Naive thymus-derived CD4-positive, alpha-beta T cell (primary cell): ENCODE measurements around the gene TAF13. TPM values are rescaled to one million over a fixed set of nuclear protein-coding genes. Genes with fewer than 3 reads are reported as not detected.

Experiments used
- ATAC-seq: fragments of 150-1000 bp; cut with Tn5 transposase; 2 replicates; pipeline ENCODE4 v1.10.0; 2021; ENCODE audit warnings: mild to moderate bottlenecking, moderate library complexity
- CTCF ChIA-PET: fragments of 350-600 bp; sonication (Branson Sonifier 250); formaldehyde crosslinking; loops from one replicate; lab custom pipeline; 2021; ENCODE audit warnings: antibody characterized with exemption; lab: Charles Lee
- POLR2A ChIA-PET: fragments of 350-600 bp; sonication (Branson Sonifier 250); formaldehyde crosslinking; loops from one replicate; lab custom pipeline; 2021; ENCODE audit warnings: antibody characterized with exemption, inconsistent platforms; lab: Charles Lee
- DNase-seq, 9 donors: peaks; one replicate each; pipeline versions ENCODE4 v3.0.0 to v3.0.0-alpha.2; 2020 to 2022; ENCODE audit warnings: mixed read lengths in 1 of 9
- H3K27ac ChIP-seq: one replicate; pipeline ENCODE4 v1.7.0; 2013; ENCODE audit warnings: mild to moderate bottlenecking, low read depth, low read length, moderate library complexity
- H3K27me3 ChIP-seq, 2 donors: one replicate each; pipeline ENCODE4 v1.7.0; 2013; ENCODE audit warnings: low read length in 2 of 2, mild to moderate bottlenecking in 2 of 2, moderate library complexity in 2 of 2; ENCODE audit not compliant: control insufficient read depth in 2 of 2, insufficient read depth in 2 of 2
- H3K36me3 ChIP-seq, 3 experiments: 1 replicate in 2 of 3; 2 replicates in 1 of 3; pipeline ENCODE4 v1.7.0; 2013; ENCODE audit warnings: low read length in 3 of 3, mild to moderate bottlenecking in 3 of 3, moderate library complexity in 1 of 3; ENCODE audit not compliant: insufficient read depth in 3 of 3, control insufficient read depth in 2 of 3
- H3K4me1 ChIP-seq, 2 donors: one replicate each; pipeline ENCODE4 v1.7.0; 2013; ENCODE audit warnings: low read length in 2 of 2, mild to moderate bottlenecking in 2 of 2, moderate library complexity in 1 of 2; ENCODE audit not compliant: control insufficient read depth in 2 of 2, insufficient read depth in 2 of 2
- H3K4me3 ChIP-seq: 2 replicates; pipeline ENCODE4 v1.7.0; 2013; ENCODE audit warnings: mild to moderate bottlenecking, low read length
- H3K9me3 ChIP-seq, 3 experiments: 1 replicate in 2 of 3; 2 replicates in 1 of 3; pipeline ENCODE4 v1.7.0; 2013; ENCODE audit warnings: low read length in 3 of 3; ENCODE audit not compliant: control insufficient read depth in 2 of 3
- H3K27ac Mint-ChIP-seq, 9 donors: one replicate each; pipeline ENCODE4 v1.8.0; 2020 to 2022; ENCODE audit warnings: mixed read lengths in 9 of 9, mild to moderate bottlenecking in 8 of 9, moderate library complexity in 5 of 9, inconsistent platforms in 2 of 9
- H3K27me3 Mint-ChIP-seq, 5 donors: one replicate each; pipeline ENCODE4 v1.8.0; 2021 to 2022; ENCODE audit warnings: mixed read lengths in 5 of 5, mild to moderate bottlenecking in 1 of 5
- H3K36me3 Mint-ChIP-seq, 5 donors: one replicate each; pipeline ENCODE4 v1.8.0; 2020 to 2022; ENCODE audit warnings: mixed read lengths in 5 of 5, mild to moderate bottlenecking in 3 of 5, inconsistent platforms in 1 of 5
- H3K4me1 Mint-ChIP-seq, 7 donors: one replicate each; pipeline ENCODE4 v1.8.0; 2020 to 2022; ENCODE audit warnings: mixed read lengths in 7 of 7, mild to moderate bottlenecking in 3 of 7, inconsistent platforms in 1 of 7
- H3K4me3 Mint-ChIP-seq, 10 donors: one replicate each; pipeline ENCODE4 v1.8.0; 2020 to 2022; ENCODE audit warnings: mild to moderate bottlenecking in 10 of 10, mixed read lengths in 10 of 10, moderate library complexity in 6 of 10, inconsistent platforms in 2 of 10
- H3K9me3 Mint-ChIP-seq, 11 donors: one replicate each; pipeline ENCODE4 v1.8.0; 2020 to 2022; ENCODE audit warnings: mixed read lengths in 11 of 11, mild to moderate bottlenecking in 4 of 11, inconsistent platforms in 1 of 11, moderate library complexity in 1 of 11
- intact Hi-C, 2 donors: fragments of 100-400 bp; cut with micrococcal nuclease; formaldehyde crosslinking; loops; one replicate each; pipeline ENCODE4 v1.15.1; 2023
- polyA plus RNA-seq, 2 donors: library from polyadenylated mRNA; unstranded; fragments of 300-500 nt; fragmentation: Illumina TruSeq; gene quantifications; one replicate each; pipeline ENCODE4 v1.2.3, GENCODE V29; 2021
- total RNA-seq, 6 experiments: library from RNA in 5 of 6; stranded (reverse) in 5 of 6; gene quantifications; 1 replicate in 5 of 6; 2 replicates in 1 of 6; pipeline ENCODE4 v1.2.3 and lab custom pipeline; 2021 to 2026

Gene TAF13
- total and polyA plus RNA-seq, 7 experiments from 2014 or later, result 0.77 to 23.6 (median 11.0) TPM

DNA sequence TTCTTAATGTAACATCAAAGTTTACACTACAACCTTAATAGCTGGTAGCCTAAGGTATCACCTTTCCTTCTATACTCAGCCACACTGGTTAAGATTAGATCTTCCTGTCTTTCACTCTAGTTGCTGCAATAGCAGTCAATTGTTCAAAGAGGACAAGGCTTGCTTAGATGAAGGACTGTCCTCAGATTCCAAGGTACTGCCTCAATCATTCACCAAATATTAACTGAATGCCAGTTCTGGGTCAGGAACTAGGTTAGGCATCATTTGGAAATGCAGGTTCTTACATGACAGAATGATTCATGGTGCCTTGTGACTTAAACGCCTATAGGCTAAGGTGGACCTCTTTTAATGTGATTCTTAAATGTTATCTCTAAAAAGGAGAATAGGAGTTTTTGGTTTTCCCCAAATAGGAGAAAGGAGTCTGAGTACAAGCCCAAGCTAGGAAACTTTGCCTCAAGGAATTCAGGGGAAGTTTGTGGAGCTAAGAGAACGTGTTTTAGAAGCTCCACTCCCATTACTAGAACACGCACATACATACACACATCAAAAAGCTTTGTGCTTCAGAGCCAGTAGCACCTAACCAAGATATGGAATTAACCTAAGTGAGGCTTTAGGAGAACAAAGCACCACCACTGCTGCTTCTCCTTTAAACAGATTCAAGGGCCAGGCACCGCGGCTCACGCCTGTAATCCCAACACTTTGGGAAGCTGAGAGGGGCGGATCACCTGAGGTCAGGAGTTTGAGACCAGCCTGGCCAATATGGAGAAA lies 25.4 kb downstream of the TAF13 start:
- DNase-seq (no peak), ATAC-seq (no peak)
- ChIA-PET POLR2A (interaction anchor here (0.7 kb wide), 1 partner anchor 39 kb away, joined by 3 read pairs; no protein-coding TSS in a partner anchor), CTCF (no interaction called here)
- Histone ChIP-seq H3K36me3 (no peaks in the 10 kb centered on the region), H3K4me1 (no peaks in the 10 kb centered on the region), H3K4me3 (no peak overlapping the region), H3K9me3 (no peaks in the 10 kb centered on the region), H3K27ac (no peak overlapping the region), H3K27me3 (no peaks in the 10 kb centered on the region)
- Mint-ChIP-seq H3K9me3 (no peaks in the 10 kb centered on the region), H3K27me3 (peaks cover 0 to 17% (median 4%) of the 10 kb centered on the region in 5 donors), H3K4me3 (no peak overlapping the region), H3K4me1 (no peaks in the 10 kb centered on the region), H3K36me3 (no peaks in the 10 kb centered on the region), H3K27ac (no peak overlapping the region)
- intact Hi-C loops, result no loop called here

DNA sequence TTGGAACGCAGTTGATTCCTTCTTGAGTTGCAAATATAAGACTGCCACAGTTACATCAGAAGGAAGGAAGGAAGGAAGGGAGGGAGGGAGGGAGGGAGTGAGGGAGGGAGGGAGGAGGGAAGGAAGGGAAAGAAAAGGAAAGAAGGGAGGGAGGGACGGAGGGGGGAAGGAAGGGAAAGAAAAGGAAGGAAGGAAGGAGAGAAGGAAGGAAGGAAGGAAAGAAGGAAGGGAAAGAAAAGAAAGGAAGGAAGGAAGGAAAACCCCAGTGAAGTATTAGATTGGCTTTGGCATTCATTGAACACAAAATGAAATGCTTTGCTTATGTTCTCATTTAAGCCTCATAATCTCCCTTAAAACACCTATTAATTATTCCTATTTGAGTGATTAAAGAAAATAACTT lies 27.5 kb downstream of the TAF13 start:
- Histone ChIP-seq H3K4me1 (no peaks in the 10 kb centered on the region), H3K27ac (no peak overlapping the region), H3K4me3 (no peak overlapping the region), H3K27me3 (no peaks in the 10 kb centered on the region), H3K9me3 (no peaks in the 10 kb centered on the region), H3K36me3 (no peaks in the 10 kb centered on the region)
- DNase-seq (no peak), ATAC-seq (no peak)
- Mint-ChIP-seq H3K27me3 (peaks cover 0 to 21% (median 4%) of the 10 kb centered on the region in 5 donors), H3K4me3 (no peak overlapping the region), H3K4me1 (no peaks in the 10 kb centered on the region), H3K9me3 (no peaks in the 10 kb centered on the region), H3K27ac (no peak overlapping the region), H3K36me3 (no peaks in the 10 kb centered on the region)
- POLR2A ChIA-PET, result no interaction called here
- CTCF ChIA-PET, result no interaction called here
- intact Hi-C loops, result no loop called here

DNA sequence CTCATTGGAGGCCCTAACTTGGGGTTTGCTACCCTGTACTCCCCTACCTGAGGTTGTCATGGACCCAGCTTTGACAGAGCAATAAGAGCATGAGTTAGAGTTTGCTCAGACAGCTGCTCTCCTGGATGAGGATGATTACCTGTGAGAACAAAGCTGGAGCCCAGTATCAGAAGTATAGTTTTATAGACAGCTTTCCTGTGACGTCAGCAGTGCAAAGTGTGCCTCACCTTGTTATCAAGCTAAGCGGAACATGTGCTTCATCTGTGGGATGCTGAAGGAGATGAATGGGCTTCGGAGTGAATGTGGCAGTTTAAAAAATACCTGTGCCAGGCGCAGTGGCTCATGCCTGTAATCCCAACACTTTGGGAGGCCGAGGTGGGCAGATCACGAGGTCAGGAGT lies 28.5 kb downstream of the TAF13 start:
- Histone ChIP-seq H3K27ac (no peak overlapping the region), H3K36me3 (no peaks in the 10 kb centered on the region), H3K4me3 (no peak overlapping the region), H3K27me3 (no peaks in the 10 kb centered on the region), H3K9me3 (no peaks in the 10 kb centered on the region), H3K4me1 (no peaks in the 10 kb centered on the region)
- H3K9me3 Mint-ChIP-seq, result no peaks in the 10 kb centered on the region
- H3K4me3 Mint-ChIP-seq, result no peak overlapping the region
- POLR2A ChIA-PET, result no interaction called here
- no peaks in the 10 kb centered on the region for H3K36me3 Mint-ChIP-seq
- DNase-seq, result no peak
- intact Hi-C loops, result no loop called here
- peaks cover 0 to 4% (median 3%) of the 10 kb centered on the region in 7 donors for H3K4me1 Mint-ChIP-seq
- CTCF ChIA-PET, result interaction anchor here (0.7 to 0.8 kb wide), 2 partner anchors 53 to 369 kb away, joined by 3 to 4 read pairs; no protein-coding TSS in a partner anchor
- H3K27ac Mint-ChIP-seq, result peak overlapping the region in 1 of 9 donors; percentile 8
- ATAC-seq, result no peak
- peaks cover 0 to 21% (median 4%) of the 10 kb centered on the region in 5 donors for H3K27me3 Mint-ChIP-seq

DNA sequence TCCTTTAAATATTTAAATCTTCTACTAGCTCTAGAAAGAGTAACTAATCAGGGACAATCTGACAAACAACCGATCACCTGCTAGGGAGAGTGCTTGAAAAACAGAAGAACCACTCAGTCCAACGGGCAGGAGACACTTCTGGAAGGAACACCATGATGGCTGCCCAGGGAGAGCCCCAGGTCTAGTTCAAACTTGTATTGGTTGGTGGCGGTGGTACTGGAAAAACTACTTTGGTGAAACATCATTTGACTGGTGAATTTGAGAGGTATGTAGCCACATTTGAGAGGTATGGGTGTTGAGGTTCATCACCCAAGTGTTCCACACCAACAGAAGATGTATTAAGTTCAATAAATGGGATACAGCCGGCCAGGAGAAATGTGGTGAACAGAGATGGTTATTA lies 29.1 kb downstream of the TAF13 start:
- peaks cover 0 to 2% (median 0%) of the 10 kb centered on the region in 3 experiments for H3K36me3 ChIP-seq
- ChIA-PET POLR2A (no interaction called here), CTCF (interaction anchor here (0.8 kb wide), 1 partner anchor 53 kb away, joined by 4 read pairs; no protein-coding TSS in a partner anchor)
- H3K9me3 ChIP-seq, result no peaks in the 10 kb centered on the region
- no peak for ATAC-seq
- H3K9me3 Mint-ChIP-seq, result no peaks in the 10 kb centered on the region
- H3K4me3 Mint-ChIP-seq, result no peak overlapping the region
- no peaks in the 10 kb centered on the region for H3K27me3 ChIP-seq
- peaks cover 0 to 9% (median 4%) of the 10 kb centered on the region in 7 donors for H3K4me1 Mint-ChIP-seq
- H3K36me3 Mint-ChIP-seq, result no peaks in the 10 kb centered on the region
- peak overlapping the region in 1 of 9 donors; percentile 16 for H3K27ac Mint-ChIP-seq
- H3K27ac ChIP-seq, result no peak overlapping the region
- peaks cover 0 to 21% (median 4%) of the 10 kb centered on the region in 5 donors for H3K27me3 Mint-ChIP-seq
- no peak for DNase-seq
- no peak overlapping the region for H3K4me3 ChIP-seq
- H3K4me1 ChIP-seq, result no peaks in the 10 kb centered on the region
- intact Hi-C loops, result no loop called here

DNA sequence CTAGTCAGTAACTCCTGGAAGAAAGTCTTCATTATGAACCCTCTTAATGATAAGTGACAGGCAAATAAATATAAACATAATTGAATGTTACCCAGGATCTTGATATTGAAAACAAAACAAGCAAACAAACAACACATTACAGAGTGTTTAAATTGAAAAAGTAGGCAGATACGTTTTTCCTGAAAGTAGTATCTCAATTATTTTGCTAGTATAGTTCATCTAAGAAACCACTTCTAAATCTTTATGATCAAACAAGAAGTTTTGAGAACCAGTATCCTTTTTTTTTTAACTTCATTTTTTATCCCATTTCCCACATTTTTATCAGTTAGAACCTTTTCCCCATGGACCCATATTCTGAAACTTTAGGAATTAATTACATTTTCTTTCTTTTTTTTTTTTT lies 30.2 kb downstream of the TAF13 start:
- no peaks in the 10 kb centered on the region for H3K4me1 ChIP-seq
- peaks cover 0 to 7% (median 0%) of the 10 kb centered on the region in 3 experiments for H3K36me3 ChIP-seq
- Mint-ChIP-seq H3K36me3 (no peaks in the 10 kb centered on the region), H3K9me3 (no peaks in the 10 kb centered on the region), H3K27me3 (peaks cover 0 to 18% (median 4%) of the 10 kb centered on the region in 5 donors), H3K4me3 (no peak overlapping the region), H3K27ac (no peak overlapping the region), H3K4me1 (peaks cover 2 to 14% (median 9%) of the 10 kb centered on the region in 7 donors)
- ChIA-PET POLR2A (no interaction called here), CTCF (no interaction called here)
- intact Hi-C loops, result no loop called here
- H3K4me3 ChIP-seq, result no peak overlapping the region
- no peaks in the 10 kb centered on the region for H3K27me3 ChIP-seq
- ATAC-seq (no peak), DNase-seq (no peak)
- H3K27ac ChIP-seq, result no peak overlapping the region
- no peaks in the 10 kb centered on the region for H3K9me3 ChIP-seq

DNA sequence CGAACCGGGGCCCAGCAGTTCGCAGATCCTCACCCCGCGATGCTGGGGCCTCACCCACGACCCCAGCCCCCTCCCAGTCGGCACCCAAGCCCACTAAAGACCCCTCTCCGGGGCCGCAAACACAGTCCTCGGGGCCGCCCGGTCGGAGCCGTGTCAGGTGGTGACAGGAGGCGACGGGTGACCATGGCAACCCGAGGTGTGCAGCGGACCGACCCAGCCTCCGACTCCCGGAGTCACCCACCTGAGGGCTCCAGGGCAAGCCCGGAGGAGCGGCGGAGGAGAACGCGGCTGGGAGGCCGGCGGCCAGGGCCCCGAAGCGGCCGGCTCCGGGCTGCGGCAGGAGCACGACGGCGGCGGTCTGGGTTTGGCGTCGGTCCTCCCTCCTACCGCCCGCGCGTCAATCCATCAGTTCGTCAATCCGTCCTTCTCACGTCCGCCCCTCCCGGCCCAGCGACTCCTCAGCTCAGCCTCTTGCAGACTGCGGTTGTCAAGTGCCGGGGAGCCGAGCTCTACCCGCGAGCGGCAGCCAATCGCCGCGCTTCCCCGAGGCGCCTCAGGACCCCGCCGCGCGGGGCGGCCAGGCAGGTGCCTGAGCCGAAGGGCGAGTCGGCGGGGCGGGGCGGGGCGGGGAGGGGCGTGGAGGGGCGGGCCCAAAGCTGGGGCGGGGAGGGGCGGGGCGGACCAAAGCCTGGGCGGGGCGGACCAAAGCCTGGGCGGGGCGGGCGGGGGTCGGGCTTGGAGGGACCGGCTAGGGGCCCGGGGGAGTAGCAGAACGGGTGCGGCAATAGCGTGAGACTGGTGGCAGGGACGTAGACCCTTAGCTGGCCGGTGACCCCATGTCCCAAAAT lies 34.0 kb downstream of the TAF13 start, which contains the start of gene WDR47:
Gene WDR47, minus strand, starts transcription at position 482 of the 848 bp plus-strand sequence. CDS start 18,590 bp downstream, outside the sequence.
- H3K4me1 ChIP-seq, result peaks cover 0 to 7% of the 10 kb centered on the region in 2 donors
- H3K27ac ChIP-seq, result peak within 1 kb of the TSS; percentile 90
- H3K9me3 ChIP-seq, result no peaks in the 10 kb centered on the region
- POLR2A ChIA-PET, result interaction anchor here (0.6 to 2.5 kb wide), 14 partner anchors 33 to 842 kb away, joined by 3 to 27 read pairs (median 4); partner anchors contain the start of genes CLCC1, ELAPOR1, GNAI3 and PRPF38B
- peaks cover 0 to 7% (median 0%) of the 10 kb centered on the region in 3 experiments for H3K36me3 ChIP-seq
- peak within 1 kb of the TSS; percentile 86 to 97 (median 94) for H3K4me3 Mint-ChIP-seq
- peak; percentile 99 for ATAC-seq
- H3K27me3 ChIP-seq, result no peaks in the 10 kb centered on the region
- peaks cover 0 to 7% (median 0%) of the 10 kb centered on the region in 5 donors for H3K27me3 Mint-ChIP-seq
- intact Hi-C loops, result loop anchor here (1.0 to 5.0 kb wide), 17 partner anchors 34 to 1297 kb away; partner anchors contain the start of genes CLCC1 (in 2 of the 2), PRPF38B (in 2 of the 2), PSMA5 (in 2 of the 2) and STXBP3 (in 2 of the 2)
- peak; percentile 95 to 97 (median 96) for DNase-seq
- CTCF ChIA-PET, result no interaction called here
- no peaks in the 10 kb centered on the region for H3K9me3 Mint-ChIP-seq
- H3K36me3 Mint-ChIP-seq, result peaks cover 0 to 1% (median 0%) of the 10 kb centered on the region in 5 donors
- H3K27ac Mint-ChIP-seq, result peak within 1 kb of the TSS; percentile 78 to 97 (median 91)
- H3K4me1 Mint-ChIP-seq, result peaks cover 7 to 25% (median 16%) of the 10 kb centered on the region in 7 donors
- peak within 1 kb of the TSS; percentile 97 for H3K4me3 ChIP-seq
